Measurements from ENCODE around the gene SLC7A6. TPM values are rescaled to one million over a fixed set of nuclear protein-coding genes. Genes with fewer than 3 reads are reported as not detected.

SLC7A6 gene
- total RNA-seq, 1 experiment from 2014 or later = 267 TPM

DNA sequence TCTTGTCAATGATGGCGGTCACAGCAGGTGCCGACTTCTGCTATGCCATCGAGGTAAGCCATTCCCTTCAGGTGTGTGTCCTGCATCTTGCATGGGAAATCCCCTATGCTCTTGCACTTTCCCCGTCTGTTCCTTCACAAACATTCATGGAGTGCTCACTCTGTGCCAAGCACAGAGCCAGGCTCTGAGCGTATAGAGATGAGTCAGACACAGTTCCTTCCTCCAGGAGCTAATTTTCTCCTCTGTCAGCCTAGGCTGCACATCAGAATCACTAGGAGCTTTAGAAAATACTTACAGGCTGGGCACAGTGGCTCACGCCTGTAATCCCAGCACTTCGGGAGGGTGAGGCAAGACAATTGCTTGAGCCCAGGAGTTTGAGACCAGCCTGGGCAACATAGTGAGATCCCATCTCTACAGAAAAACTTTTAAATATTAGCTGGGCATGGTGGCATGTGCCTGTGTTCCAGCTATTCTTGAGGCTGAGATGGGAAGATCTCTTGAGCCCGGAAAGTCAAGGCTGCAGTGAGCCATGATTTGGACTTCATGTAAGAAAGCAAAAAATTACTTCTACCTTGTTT lies 60.5 kb downstream of the SLC7A6 start:
- Histone ChIP-seq H3K36me3 (ENCODE audit: control insufficient read depth, insufficient read depth, low read length) (no peaks in the 10 kb centered on the region), H3K4me1 (peaks cover 43% of the 10 kb centered on the region), H3K27me3 (replicated peaks; ENCODE audit: control insufficient read depth, insufficient read depth, low read length) (no peaks in the 10 kb centered on the region), H3K9me3 (no peaks in the 10 kb centered on the region), H3K4me3 (ENCODE audit: low read depth, low read length) (no peak overlapping the region)
- intact Hi-C loops (cut with micrococcal nuclease; ENCODE audit: unreplicated experiment) = loop anchor here (5.0 kb wide), 2 partner anchors 238 to 258 kb away; partner anchors contain the start of gene NFATC3
- Mint-ChIP-seq H3K36me3 (ENCODE audit: insufficient read depth, unreplicated experiment) (peaks cover 92% of the 10 kb centered on the region), H3K4me1 (ENCODE audit: low read depth, unreplicated experiment) (peaks cover 28% of the 10 kb centered on the region), H3K27me3 (ENCODE audit: insufficient read depth, unreplicated experiment) (no peaks in the 10 kb centered on the region), H3K9me3 (ENCODE audit: unreplicated experiment) (no peaks in the 10 kb centered on the region), H3K4me3 (ENCODE audit: unreplicated experiment) (no peak overlapping the region), H3K27ac (ENCODE audit: unreplicated experiment) (no peak overlapping the region)
- DNase-seq = no peak
- POLR2A ChIA-PET = no interaction called here
- no peak for TF ChIP-seq CTCF (IDR thresholded peaks at IDR 0.05; ENCODE audit: insufficient read depth in 1 of 2, low read depth in 1 of 2, low read length in 1 of 2, severe bottlenecking in 1 of 2, unreplicated experiment in 1 of 2)
- no TSS peak for BruUV-seq (replicated peaks)
- CTCF ChIA-PET = no interaction called here

- Mint-ChIP-seq H3K4me1 (ENCODE audit: low read depth, unreplicated experiment) (peaks cover 49% of the 10 kb centered on the region), H3K36me3 (ENCODE audit: insufficient read depth, unreplicated experiment) (peaks cover 88% of the 10 kb centered on the region), H3K4me3 (ENCODE audit: unreplicated experiment) (peak overlapping the region; percentile 65), H3K27ac (ENCODE audit: unreplicated experiment) (peak overlapping the region; percentile 96), H3K27me3 (ENCODE audit: insufficient read depth, unreplicated experiment) (no peaks in the 10 kb centered on the region), H3K9me3 (ENCODE audit: unreplicated experiment) (no peaks in the 10 kb centered on the region)
- TF ChIP-seq CTCF (IDR thresholded peaks at IDR 0.05; ENCODE audit: insufficient read depth in 1 of 2, low read depth in 1 of 2, low read length in 1 of 2, severe bottlenecking in 1 of 2, unreplicated experiment in 1 of 2) = peak; percentile 96 to 98
- H3K36me3 ChIP-seq (ENCODE audit: control insufficient read depth, insufficient read depth, low read length) = no peaks in the 10 kb centered on the region
- peak; percentile 96 for DNase-seq
- H3K9me3 ChIP-seq = no peaks in the 10 kb centered on the region
- H3K4me3 ChIP-seq (ENCODE audit: low read depth, low read length) = no peak overlapping the region
- no peaks in the 10 kb centered on the region for H3K27me3 ChIP-seq (replicated peaks; ENCODE audit: control insufficient read depth, insufficient read depth, low read length)
- BruUV-seq (replicated peaks) = TSS peak; percentile 74
- CTCF ChIA-PET = interaction anchor here (0.5 to 4.1 kb wide), 17 partner anchors 17 to 411 kb away, joined by 3 to 98 read pairs (median 4); partner anchors contain the start of genes DPEP2NB, ESRP2, PLA2G15 and PRMT7
- peaks cover 78% of the 10 kb centered on the region for H3K4me1 ChIP-seq
- intact Hi-C loops (cut with micrococcal nuclease; ENCODE audit: unreplicated experiment) = loop anchor here (1.0 to 5.0 kb wide), 8 partner anchors 18 to 261 kb away; partner anchors contain the start of genes NFATC3 and SLC7A6OS
- POLR2A ChIA-PET = interaction anchor here (0.5 to 4.1 kb wide), 15 partner anchors 9 to 124 kb away, joined by 3 to 56 read pairs (median 6); partner anchors contain the start of genes ESRP2, PRMT7, SLC7A6 and SLC7A6OS
These were observed 64.0 kb downstream of the SLC7A6 start for GRCh38 chr16:68328151-68328859.

DNA sequence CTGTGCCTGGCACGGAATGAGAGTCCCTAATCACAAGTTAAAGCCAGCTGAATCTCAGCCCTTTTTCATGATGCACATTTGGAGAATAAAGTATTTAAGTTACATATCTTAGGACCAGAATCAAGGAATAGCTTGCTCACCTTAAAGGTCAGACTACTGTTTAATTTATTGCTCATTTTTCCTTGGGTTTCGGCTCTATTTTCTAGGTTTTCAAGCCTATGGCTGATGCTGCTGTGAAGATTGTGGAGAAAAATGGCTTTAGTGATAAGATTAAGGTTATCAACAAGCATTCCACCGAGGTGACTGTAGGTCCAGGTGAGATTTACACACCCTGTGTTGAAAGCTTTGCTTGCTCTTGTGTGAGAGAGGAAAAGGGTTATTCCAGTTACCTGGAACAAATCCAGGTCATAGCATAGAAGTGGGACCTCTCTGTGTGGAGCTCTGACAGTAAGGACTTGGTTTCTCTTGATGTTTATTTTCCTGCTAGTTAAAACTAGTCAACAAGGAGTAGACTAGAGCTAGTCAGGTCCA lies 64.6 kb downstream of the SLC7A6 start:
- peaks cover 86% of the 10 kb centered on the region for H3K36me3 Mint-ChIP-seq (ENCODE audit: insufficient read depth, unreplicated experiment)
- no peaks in the 10 kb centered on the region for H3K9me3 ChIP-seq
- peak; percentile 85 to 87 for DNase-seq
- no peaks in the 10 kb centered on the region for H3K36me3 ChIP-seq (ENCODE audit: control insufficient read depth, insufficient read depth, low read length)
- no peaks in the 10 kb centered on the region for H3K9me3 Mint-ChIP-seq (ENCODE audit: unreplicated experiment)
- H3K27me3 ChIP-seq (replicated peaks; ENCODE audit: control insufficient read depth, insufficient read depth, low read length) = no peaks in the 10 kb centered on the region
- H3K27ac Mint-ChIP-seq (ENCODE audit: unreplicated experiment) = peak overlapping the region; percentile 96
- ChIA-PET POLR2A (interaction anchor here (0.5 to 4.1 kb wide), 12 partner anchors 13 to 394 kb away, joined by 3 to 56 read pairs (median 4); partner anchors contain the start of genes ESRP2, PRMT7, SLC7A6 and SLC7A6OS), CTCF (interaction anchor here (0.6 to 4.1 kb wide), 14 partner anchors 18 to 408 kb away, joined by 3 to 98 read pairs (median 6); partner anchors contain the start of genes CDH1, DPEP2NB, ESRP2 and PLA2G15)
- TF ChIP-seq CTCF (IDR thresholded peaks at IDR 0.05; ENCODE audit: insufficient read depth in 1 of 2, low read depth in 1 of 2, low read length in 1 of 2, severe bottlenecking in 1 of 2, unreplicated experiment in 1 of 2) = no peak
- peaks cover 46% of the 10 kb centered on the region for H3K4me1 Mint-ChIP-seq (ENCODE audit: low read depth, unreplicated experiment)
- H3K4me1 ChIP-seq = peaks cover 84% of the 10 kb centered on the region
- intact Hi-C loops (cut with micrococcal nuclease; ENCODE audit: unreplicated experiment) = loop anchor here (1.0 to 5.0 kb wide), 8 partner anchors 19 to 262 kb away; partner anchors contain the start of genes NFATC3 and SLC7A6OS
- H3K4me3 ChIP-seq (ENCODE audit: low read depth, low read length) = no peak overlapping the region
- H3K4me3 Mint-ChIP-seq (ENCODE audit: unreplicated experiment) = peak overlapping the region; percentile 65
- no TSS peak for BruUV-seq (replicated peaks)
- no peaks in the 10 kb centered on the region for H3K27me3 Mint-ChIP-seq (ENCODE audit: insufficient read depth, unreplicated experiment)
